Effector memory CD8-positive, alpha-beta T cell (primary cell): Measurements from ENCODE around the gene PTRHD1.
"Not testable (repeated sequence)": the region's sequence is repeated elsewhere in the genome, so short reads cannot be mapped to it uniquely, and the experiment has no call there.

Experiments
- ATAC-seq: fragments of 150-1000 bp; cut with Tn5 transposase; replicated peaks from 2 replicates; pipeline ENCODE4 v1.10.0; 2021; ENCODE audit warnings: mild to moderate bottlenecking, moderate library complexity
- DNase-seq, 3 experiments: peaks; one replicate each; pipeline ENCODE4 v3.0.0; 2021
- H3K27ac Mint-ChIP-seq, 2 donors: one replicate each; pipeline ENCODE4 v1.8.0; 2022; ENCODE audit warnings: mild to moderate bottlenecking in 2 of 2, mixed read lengths in 2 of 2, moderate library complexity in 2 of 2
- H3K27me3 Mint-ChIP-seq, 2 donors: one replicate each; pipeline ENCODE4 v1.8.0; 2022; ENCODE audit warnings: mixed read lengths in 2 of 2
- H3K36me3 Mint-ChIP-seq: one replicate; pipeline ENCODE4 v1.8.0; 2022; ENCODE audit warnings: mild to moderate bottlenecking, moderate library complexity, mixed read lengths; ENCODE audit not compliant: insufficient read depth
- H3K4me1 Mint-ChIP-seq, 2 donors: one replicate each; pipeline ENCODE4 v1.8.0; 2022; ENCODE audit warnings: low read depth in 2 of 2, mixed read lengths in 2 of 2
- H3K4me3 Mint-ChIP-seq, 2 donors: one replicate each; pipeline ENCODE4 v1.8.0; 2022; ENCODE audit warnings: mild to moderate bottlenecking in 2 of 2, mixed read lengths in 2 of 2, moderate library complexity in 2 of 2
- H3K9me3 Mint-ChIP-seq, 2 donors: one replicate each; pipeline ENCODE4 v1.8.0; 2022; ENCODE audit warnings: mixed read lengths in 2 of 2
- total RNA-seq, 9 experiments: gene quantifications; one replicate each; lab custom pipeline; 2026; lab: John Stamatoyannopoulos, UW

Gene PTRHD1, protein sequence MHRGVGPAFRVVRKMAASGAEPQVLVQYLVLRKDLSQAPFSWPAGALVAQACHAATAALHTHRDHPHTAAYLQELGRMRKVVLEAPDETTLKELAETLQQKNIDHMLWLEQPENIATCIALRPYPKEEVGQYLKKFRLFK
- total RNA-seq = 4.9 to 12.1 (median 7.4) reads per million in 9 experiments

DNA sequence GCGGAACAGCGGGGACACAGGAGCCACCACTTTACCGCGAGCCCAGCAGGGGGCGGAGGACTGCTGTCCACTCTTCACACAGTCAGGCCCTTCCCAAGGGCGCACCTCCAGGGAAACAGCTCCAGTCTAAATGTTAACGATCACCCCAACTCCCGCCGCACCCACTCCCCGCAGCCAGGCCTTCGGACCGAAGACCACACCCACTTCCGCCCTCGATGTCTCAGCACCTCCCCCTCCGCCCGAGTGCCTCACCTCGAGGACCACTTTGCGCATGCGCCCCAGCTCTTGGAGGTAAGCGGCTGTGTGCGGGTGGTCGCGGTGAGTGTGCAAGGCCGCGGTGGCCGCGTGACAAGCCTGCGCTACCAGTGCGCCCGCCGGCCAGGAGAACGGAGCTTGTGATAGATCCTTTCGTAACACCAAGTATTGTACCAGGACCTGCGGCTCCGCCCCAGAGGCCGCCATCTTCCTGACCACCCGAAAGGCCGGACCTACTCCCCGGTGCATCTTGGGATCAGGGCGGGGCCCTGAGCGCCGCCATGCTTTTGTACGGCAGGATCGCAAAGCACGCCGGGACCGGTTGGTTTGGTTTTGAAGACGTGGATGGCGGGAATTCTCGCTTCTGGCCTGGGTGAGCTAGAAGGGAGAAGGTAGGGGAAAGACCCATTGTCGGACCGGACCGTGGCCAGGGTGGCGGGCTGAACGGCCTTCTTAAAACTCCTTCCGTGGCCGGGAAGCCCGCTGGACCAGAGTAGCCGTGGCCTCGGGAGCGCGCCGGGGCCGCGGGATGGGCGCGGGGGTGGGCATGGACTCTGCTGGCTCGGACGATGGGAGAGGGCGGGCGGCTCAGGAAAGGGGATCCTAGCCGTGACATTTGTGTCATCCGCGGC, at the start of gene PTRHD1, which contains the start of gene CENPO:
Gene PTRHD1 (minus strand): TSS at position 518 of the 887 bp plus-strand sequence. CDS start 14 bp downstream, at position 504.
Gene CENPO (plus strand): TSS at position 552 of the 887 bp plus-strand sequence. CDS start 495 bp downstream, outside the sequence.
- Mint-ChIP-seq H3K9me3 (no peaks in the 10 kb centered on the region), H3K27me3 (no peaks in the 10 kb centered on the region), H3K4me3 (peak within 1 kb of the TSS; percentile 97 to 99), H3K27ac (peak within 1 kb of the TSS; percentile 98 to 99), H3K4me1 (peaks cover 12 to 19% of the 10 kb centered on the region in 2 donors), H3K36me3 (peaks cover 10% of the 10 kb centered on the region)
- ATAC-seq (peak; percentile 97), DNase-seq (peak; percentile 89 to 94 (median 90))

DNA sequence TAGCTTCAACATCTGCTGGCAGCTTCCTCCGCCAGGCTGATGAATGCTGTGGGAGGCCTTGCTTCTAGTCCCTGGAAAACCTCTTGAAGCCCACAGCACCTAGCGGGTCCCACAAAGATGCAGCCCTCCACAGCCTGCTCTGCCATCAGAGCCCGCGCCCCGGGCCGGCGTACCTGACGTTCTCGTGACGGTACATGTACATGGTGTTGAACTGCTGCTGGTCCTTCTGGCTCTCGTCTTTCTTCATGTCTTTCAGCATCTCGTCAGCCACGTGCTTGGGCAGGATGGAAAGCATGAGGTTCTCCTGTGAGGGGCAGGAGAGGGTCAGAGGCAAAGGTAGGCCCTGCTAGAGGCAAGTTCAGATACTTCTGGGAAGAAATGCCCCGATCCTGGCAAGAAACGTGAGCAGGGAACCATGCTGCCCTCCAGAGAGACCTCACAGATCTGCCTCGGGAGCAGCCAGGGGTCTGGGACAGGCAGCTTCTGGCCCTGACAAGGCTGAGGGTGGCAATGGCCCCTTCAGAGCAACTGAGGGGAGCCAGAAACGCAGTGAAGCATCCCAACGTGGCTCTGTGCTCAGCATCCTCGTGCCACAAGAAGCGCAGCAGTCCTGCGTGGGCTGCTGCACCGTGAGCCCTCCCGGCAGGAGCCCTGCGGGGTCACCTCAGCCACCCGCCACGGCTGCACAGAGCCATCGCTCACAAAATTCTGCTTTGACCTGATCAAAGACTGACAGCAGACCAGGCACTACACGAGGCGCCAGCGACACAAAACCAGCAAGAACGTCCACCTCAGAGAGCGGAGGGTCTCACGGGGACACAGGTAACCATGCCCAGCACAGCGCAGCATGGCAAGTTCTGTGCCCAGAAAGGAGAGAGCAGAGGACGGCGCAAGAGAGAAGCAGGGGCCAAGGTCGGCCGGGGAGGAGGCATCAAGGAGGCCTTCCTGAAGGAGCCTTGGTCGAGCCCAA, 49.2 kb upstream of the PTRHD1 start:
- no peaks in the 10 kb centered on the region for H3K27me3 Mint-ChIP-seq
- H3K27ac Mint-ChIP-seq = peak overlapping the region; percentile 31 to 35
- H3K4me3 Mint-ChIP-seq = no peak overlapping the region
- ATAC-seq (no peak), DNase-seq (no peak)
- peaks cover 0 to 2% of the 10 kb centered on the region in 2 donors for H3K4me1 Mint-ChIP-seq
- H3K36me3 Mint-ChIP-seq = peaks cover 3% of the 10 kb centered on the region
- no peaks in the 10 kb centered on the region for H3K9me3 Mint-ChIP-seq

DNA sequence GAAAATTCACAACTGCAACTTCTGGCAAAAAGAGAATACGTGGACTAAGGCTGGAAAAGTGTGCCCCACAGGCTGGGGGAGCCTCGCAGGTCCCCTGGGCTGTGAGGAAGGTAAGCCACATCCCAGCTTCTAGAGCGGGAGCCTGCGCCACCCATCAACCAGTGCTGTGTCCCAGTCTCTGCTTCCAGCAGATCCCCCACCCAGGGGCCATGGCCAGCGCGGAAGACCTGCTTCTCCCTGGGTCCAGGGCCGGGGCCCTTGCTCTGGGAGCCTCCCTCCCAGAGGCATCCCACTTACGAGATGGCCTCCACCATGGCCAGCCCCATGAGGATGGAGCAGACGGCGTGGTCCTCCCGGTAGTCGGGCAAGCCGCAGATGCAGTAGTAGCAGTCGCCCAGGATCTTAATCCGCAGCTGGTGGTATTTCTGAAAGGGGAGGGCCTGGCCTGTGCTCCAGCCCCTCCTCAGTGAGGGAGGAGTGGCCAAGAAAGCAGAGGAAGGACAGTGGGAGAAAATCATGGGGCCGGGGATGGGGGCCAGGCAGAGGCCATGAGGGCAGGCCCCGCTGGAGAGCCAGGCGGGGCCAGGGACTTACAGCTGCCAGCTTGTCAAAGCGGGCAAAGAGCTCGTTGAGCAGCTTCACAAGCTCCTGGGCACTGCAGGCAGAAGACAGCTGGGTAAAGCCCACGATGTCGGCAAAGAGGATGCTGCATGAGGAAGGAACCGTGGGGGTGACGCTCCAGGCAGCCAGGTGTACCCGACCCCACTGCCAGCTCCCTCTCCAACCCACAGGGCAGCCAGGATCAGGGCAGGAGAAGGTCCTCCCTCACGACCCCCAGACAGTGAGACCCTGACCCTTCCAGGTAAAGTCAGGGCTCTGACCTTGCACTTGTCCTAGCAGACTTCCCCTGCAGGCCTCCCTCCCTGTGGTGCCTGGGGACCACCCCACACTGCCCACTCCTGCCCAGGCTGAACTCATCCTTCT, 48.1 kb upstream of the PTRHD1 start:
- Mint-ChIP-seq H3K9me3 (no peaks in the 10 kb centered on the region), H3K27me3 (no peaks in the 10 kb centered on the region), H3K4me3 (no peak overlapping the region), H3K27ac (peak overlapping the region in 1 of 2 donors; percentile 31), H3K4me1 (peaks cover 0 to 2% of the 10 kb centered on the region in 2 donors), H3K36me3 (peaks cover 3% of the 10 kb centered on the region)
- DNase-seq (no peak), ATAC-seq (no peak)

DNA sequence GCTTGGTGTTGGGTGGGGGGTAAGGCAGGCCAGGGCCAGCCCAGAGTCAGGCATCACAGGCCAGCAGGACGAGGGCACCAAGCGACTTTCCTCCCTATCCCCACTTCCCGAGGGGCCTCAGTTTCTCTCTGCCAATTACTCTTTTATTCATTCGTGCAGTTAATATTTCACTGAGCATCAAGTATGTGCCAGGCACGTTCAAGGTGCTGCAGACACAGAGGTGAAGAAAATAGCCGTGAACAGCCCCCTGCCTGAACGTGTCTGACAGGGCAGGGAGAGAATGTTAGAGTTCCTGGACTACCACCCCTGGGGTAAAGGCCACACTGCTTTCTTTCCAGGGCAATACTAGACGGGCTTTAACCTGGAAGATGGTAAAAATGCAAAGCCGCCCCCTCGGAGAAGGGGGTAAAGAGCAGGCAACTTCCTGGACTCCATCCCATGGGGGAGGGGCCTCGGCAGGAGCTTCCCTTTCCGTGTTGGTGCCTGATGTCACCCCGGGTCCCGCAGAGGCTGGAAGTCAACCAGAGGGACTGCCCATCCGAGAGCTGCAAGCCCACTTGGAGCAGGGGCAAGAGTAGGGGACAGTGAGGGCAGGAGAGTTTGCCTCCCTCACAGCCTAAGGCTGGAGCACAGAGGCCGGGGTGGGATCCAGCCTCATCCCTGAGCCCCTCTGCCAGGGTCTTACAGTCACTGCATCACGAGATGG, 47.1 kb upstream of the PTRHD1 start:
- no peaks in the 10 kb centered on the region for H3K27me3 Mint-ChIP-seq
- H3K4me1 Mint-ChIP-seq = peaks cover 0 to 2% of the 10 kb centered on the region in 2 donors
- no peak overlapping the region for H3K4me3 Mint-ChIP-seq
- H3K9me3 Mint-ChIP-seq = no peaks in the 10 kb centered on the region
- H3K27ac Mint-ChIP-seq = no peak overlapping the region
- peaks cover 3% of the 10 kb centered on the region for H3K36me3 Mint-ChIP-seq
- no peak for ATAC-seq
- no peak for DNase-seq

DNA sequence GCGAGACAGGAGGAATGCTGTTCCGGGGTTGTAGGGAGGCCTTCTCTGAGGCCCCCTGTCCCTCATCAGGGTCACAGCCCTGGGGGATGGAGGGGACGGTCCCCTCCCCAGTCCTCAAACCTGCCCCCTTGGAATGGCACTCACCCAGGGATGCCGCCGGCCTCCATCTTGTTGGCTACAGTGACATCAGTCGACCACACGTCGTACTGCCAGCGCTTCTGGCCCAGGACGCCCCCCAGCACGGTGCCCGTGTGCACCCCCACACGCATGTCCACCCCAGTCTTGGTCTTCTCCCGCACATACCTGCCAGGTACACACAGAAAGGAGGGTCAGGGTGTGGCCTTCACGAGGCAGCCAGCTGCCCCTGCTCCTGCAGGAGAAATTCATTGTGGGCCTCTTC, 46.5 kb upstream of the PTRHD1 start:
- Mint-ChIP-seq H3K27me3 (no peaks in the 10 kb centered on the region), H3K4me3 (no peak overlapping the region)

DNA sequence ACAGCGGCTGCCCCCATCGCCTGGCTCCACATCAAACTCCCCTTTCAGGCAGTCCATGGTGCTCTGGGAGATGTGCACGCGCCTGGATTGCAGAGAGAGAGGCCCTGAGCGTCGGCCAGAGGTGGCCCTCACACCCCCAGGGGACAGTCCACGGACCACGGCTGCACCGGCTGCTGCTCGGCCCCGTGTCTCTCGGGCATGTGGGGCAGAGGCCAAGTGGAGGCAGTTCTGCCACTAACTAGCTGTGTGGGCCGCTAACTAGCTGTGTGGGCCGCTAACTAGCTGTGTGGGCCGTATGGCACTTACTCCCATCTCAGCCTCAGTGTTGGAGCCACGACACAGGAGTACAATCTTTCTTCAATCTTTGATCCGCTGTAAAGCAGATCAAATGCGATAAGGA, 45.4 kb upstream of the PTRHD1 start:
- no peak overlapping the region for H3K4me3 Mint-ChIP-seq
- H3K27ac Mint-ChIP-seq = peak overlapping the region in 1 of 2 donors; percentile 26
- no peak for ATAC-seq
- peaks cover 3% of the 10 kb centered on the region for H3K36me3 Mint-ChIP-seq
- no peaks in the 10 kb centered on the region for H3K9me3 Mint-ChIP-seq
- DNase-seq = no peak
- H3K27me3 Mint-ChIP-seq = no peaks in the 10 kb centered on the region
- peaks cover 0 to 1% of the 10 kb centered on the region in 2 donors for H3K4me1 Mint-ChIP-seq

More for the DNA sequence above, 46.5 kb upstream of the PTRHD1 start:
- peaks cover 3% of the 10 kb centered on the region for H3K36me3 Mint-ChIP-seq
- no peak for ATAC-seq
- H3K27ac Mint-ChIP-seq = no peak overlapping the region
- H3K4me1 Mint-ChIP-seq = peaks cover 0 to 2% of the 10 kb centered on the region in 2 donors
- DNase-seq = no peak
- no peaks in the 10 kb centered on the region for H3K9me3 Mint-ChIP-seq

DNA sequence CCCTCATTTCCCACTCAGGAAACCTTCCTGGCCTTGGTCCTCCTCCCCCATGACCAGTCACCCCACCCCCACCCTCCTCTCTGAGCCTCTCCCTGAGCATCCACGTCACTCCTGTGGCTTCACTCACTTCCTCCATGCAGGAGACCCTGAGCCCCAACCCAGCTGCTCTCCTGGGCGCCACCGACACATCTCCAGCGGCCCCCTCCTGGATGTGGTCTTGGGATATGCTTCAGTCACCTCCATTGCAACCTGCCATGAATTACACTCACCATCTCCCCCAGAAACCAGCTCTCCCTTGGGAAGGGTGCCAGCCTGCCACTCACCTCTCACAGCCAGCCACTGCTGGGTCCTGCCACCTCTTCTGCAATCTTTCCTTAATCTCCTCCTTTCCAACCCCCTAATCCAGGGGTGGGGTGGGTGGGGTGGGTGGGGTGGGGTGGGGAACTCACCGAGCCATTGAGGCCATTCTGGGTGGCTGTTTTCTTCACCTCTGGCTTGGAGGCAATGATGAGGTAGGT, 44.9 kb upstream of the PTRHD1 start:
- no peaks in the 10 kb centered on the region for H3K9me3 Mint-ChIP-seq
- peaks cover 3% of the 10 kb centered on the region for H3K36me3 Mint-ChIP-seq
- DNase-seq (no peak), ATAC-seq (no peak)
- H3K27me3 Mint-ChIP-seq = no peaks in the 10 kb centered on the region
- H3K27ac Mint-ChIP-seq = peak overlapping the region in 1 of 2 donors; percentile 26
- H3K4me3 Mint-ChIP-seq = no peak overlapping the region
- H3K4me1 Mint-ChIP-seq = no peaks in the 10 kb centered on the region

DNA sequence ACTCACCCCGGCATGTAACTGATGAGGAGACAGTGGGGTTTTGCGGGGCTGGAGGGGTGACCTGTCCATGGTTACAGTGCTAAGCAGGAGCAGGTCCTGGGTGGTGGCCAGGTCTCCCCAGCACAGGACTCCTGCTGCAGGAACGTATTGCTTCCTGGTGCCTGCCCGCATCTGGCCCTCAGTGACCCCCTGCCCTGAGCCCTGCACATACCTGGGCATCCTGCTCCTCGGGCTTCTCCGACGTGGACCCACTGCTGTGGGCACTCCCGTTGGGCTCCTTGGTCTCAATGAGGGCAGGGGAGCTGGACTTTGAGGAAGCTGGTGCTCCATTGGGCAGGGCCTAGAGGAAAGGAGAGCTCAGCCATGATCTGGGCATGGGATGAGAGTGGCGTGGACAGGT, 43.5 kb upstream of the PTRHD1 start:
- Mint-ChIP-seq H3K4me1 (no peaks in the 10 kb centered on the region), H3K27ac (no peak overlapping the region), H3K9me3 (no peaks in the 10 kb centered on the region), H3K27me3 (no peaks in the 10 kb centered on the region), H3K4me3 (no peak overlapping the region), H3K36me3 (no peaks in the 10 kb centered on the region)
- no peak for ATAC-seq
- no peak for DNase-seq

DNA sequence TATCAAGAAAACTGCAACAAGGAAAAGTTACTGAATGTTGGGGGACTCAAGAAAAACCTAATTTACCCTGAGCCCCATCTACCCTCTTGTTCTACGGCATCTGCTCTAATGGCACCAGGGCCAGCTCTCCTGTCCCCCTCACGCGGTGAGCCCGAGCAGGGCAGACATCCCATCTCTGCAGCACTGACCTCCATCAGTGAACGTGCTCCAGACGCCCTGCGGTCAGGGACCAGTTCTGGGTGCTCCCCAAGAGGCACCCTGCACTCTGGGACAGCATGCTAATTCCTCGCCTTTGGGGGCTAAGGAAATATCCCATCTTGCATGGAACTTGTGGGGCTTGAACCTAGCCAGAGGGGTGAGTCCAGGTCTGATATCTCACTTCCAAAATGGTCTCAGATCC, 43.0 kb upstream of the PTRHD1 start:
- DNase-seq = no peak
- Mint-ChIP-seq H3K27ac (no peak overlapping the region), H3K9me3 (no peaks in the 10 kb centered on the region), H3K4me1 (no peaks in the 10 kb centered on the region), H3K4me3 (no peak overlapping the region), H3K27me3 (no peaks in the 10 kb centered on the region), H3K36me3 (no peaks in the 10 kb centered on the region)
- no peak for ATAC-seq

DNA sequence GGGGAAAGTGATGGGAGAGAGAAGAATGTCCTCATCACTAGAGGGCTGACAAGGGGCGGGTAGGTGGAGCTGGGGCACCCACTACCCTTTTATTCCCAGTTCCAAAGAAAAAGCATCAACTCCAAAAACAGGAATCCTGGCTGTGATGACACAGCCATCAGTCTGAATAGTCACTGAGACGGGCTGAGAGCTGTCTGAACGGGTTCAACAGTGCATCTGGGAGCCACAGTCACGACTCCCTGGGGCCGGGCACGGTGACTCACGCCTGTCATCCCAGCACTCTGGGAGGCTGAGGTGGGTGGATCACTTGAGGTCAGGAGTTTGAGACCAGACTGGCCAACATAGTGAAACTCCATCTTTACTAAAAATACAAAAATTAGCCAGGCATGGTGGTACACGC, 42.2 kb upstream of the PTRHD1 start:
- H3K36me3 Mint-ChIP-seq, H3K27me3 Mint-ChIP-seq, H3K4me3 Mint-ChIP-seq, DNase-seq, H3K4me1 Mint-ChIP-seq, ATAC-seq, H3K27ac Mint-ChIP-seq, H3K9me3 Mint-ChIP-seq: not testable (repeated sequence)

DNA sequence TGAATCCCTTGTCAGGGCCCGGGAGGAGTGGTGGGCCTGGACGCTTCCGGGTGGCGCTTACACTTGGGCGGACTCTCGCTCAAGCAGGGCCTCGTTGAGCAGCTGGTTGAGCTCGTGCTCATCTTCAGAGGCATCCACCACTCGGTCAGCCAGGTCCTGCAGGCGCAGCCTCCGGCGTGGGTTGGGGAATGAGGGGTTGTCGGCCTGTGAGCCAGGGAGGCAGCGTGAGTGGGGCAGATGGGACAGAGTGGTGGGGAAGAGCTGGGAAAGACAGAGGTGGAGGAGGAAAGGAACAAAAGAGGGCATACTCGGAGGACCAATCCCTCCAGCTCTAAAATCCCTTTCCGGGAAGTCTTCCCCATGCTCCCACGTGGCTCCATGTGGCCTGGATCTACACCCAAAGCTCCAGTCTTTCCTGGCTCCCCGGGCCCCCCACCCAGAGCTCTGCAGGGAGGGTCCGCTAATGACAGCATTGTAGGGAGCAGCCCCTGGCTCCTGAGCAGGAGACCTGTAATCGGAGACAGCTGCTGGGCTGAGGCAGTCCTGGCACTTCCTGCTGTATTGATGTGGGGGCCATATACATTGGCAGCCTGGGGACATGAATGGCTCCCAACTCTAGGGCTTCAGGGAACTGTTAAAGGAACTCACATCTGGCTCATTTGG, 41.7 kb upstream of the PTRHD1 start:
- ATAC-seq = no peak
- Mint-ChIP-seq H3K4me3 (no peak overlapping the region), H3K9me3 (no peaks in the 10 kb centered on the region), H3K36me3 (no peaks in the 10 kb centered on the region), H3K27me3 (no peaks in the 10 kb centered on the region), H3K27ac (peak overlapping the region in 1 of 2 donors; percentile 74), H3K4me1 (no peaks in the 10 kb centered on the region)
- DNase-seq = no peak
